ENCODE results near the gene MYO1F.

DNA sequence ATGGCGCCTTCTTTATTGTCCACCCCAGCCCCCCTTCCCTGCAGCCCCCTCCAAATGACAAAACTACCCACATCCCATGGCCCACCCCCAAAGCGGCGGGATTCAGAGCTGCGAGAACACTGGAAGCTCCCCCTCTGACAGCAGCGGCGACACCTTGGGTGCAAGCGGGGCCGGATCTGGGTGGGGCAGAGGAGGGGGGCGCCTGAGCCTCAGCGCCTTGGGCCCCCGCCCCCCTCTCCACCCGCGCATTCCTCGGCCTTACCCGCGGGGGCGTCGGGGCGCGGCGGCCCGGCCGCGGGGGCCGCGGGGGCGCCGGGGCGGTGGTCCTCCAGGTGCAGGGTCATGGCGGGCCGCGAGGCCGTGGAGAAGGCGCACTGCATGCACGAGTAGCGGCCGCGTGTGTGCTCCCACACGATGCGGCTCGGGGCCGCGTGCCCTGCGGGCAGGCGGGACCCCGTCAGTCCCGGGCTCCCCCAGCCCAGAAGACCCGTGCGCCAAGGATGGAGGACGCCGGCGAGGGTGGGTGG lies 66.6 kb downstream of the MYO1F start:
- TF ChIP-seq CTCF (IDR thresholded peaks at IDR 0.05 in 2 of 3, conservative IDR thresholded peaks at IDR 0.05 in 1 of 3; ENCODE audit: control insufficient read depth in 2 of 3, extremely low read depth in 1 of 3, insufficient read depth in 1 of 3, low read depth in 3 of 3, low read length in 3 of 3) = no peak
- TF ChIP-seq CBX5 (IDR thresholded peaks at IDR 0.05; ENCODE audit: low read depth) = no peak
- TF ChIP-seq GABPA (IDR thresholded peaks at IDR 0.05; ENCODE audit: low read depth) = no peak
- TF ChIP-seq POLR2AphosphoS5 (IDR thresholded peaks at IDR 0.05; ENCODE audit: low read length) = no peak
- no peak for TF ChIP-seq EP300 (IDR thresholded peaks at IDR 0.05; ENCODE audit: borderline replicate concordance in 1 of 2, control insufficient read depth in 1 of 2, low read depth in 2 of 2, low read length in 2 of 2)
- TF ChIP-seq IRF3 (IDR thresholded peaks at IDR 0.05) = no peak
- TF ChIP-seq NFYA (IDR thresholded peaks at IDR 0.05; ENCODE audit: borderline replicate concordance, low read depth, low read length) = no peak
- TF ChIP-seq, protein P1, sequence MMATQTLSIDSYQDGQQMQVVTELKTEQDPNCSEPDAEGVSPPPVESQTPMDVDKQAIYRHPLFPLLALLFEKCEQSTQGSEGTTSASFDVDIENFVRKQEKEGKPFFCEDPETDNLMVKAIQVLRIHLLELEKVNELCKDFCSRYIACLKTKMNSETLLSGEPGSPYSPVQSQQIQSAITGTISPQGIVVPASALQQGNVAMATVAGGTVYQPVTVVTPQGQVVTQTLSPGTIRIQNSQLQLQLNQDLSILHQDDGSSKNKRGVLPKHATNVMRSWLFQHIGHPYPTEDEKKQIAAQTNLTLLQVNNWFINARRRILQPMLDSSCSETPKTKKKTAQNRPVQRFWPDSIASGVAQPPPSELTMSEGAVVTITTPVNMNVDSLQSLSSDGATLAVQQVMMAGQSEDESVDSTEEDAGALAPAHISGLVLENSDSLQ (IDR thresholded peaks at IDR 0.05) = no peak
- no peak for TF ChIP-seq NR2C2 (IDR thresholded peaks at IDR 0.05; ENCODE audit: borderline replicate concordance, control insufficient read depth, insufficient read length, low read depth)
- no peak for TF ChIP-seq TAF1 (IDR thresholded peaks at IDR 0.05; ENCODE audit: borderline replicate concordance, low read depth, low read length)
- no peak for TF ChIP-seq EGR1 (IDR thresholded peaks at IDR 0.05; ENCODE audit: borderline replicate concordance in 1 of 2, low read depth in 2 of 2, low read length in 2 of 2)
- TF ChIP-seq RAD21 (IDR thresholded peaks at IDR 0.05; ENCODE audit: insufficient read depth, low read depth, low read length) = no peak
- no peak for TF ChIP-seq ZNF384 (IDR thresholded peaks at IDR 0.05; ENCODE audit: borderline replicate concordance, low read depth, low read length)
